Measurements from ENCODE around the gene TAB2. TPM values are rescaled to one million over a fixed set of nuclear protein-coding genes. Genes with fewer than 3 reads are reported as not detected.

Gene TAB2
- total RNA-seq, 1 experiment from 2014 or later = 56.2 TPM

DNA sequence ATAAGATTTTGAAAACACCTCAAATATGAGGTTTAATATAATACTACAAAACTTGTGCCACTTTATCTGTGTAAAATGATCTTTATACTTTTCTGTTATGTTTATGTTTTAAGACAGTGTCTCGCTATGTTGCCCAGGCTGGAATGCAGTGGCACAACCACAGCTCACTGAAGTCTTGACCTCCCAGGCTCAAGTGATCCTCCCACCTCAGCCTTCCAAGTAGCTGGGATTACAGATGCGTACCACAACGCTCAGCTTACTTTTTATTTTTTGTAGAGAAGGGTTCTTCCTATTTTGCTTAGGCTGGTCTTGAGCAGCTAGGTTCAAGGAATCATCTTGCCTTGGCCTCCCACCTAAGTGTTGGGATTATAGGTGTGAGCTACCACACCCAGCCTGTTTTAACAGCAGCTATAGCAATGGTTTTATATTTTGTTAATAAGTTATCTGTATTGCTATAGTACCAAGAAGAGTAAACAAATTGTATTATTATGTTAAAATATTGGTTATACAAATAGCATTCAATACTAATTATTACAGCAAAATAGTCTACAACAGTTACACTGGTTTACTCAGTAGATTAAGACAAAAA lies 8.2 kb downstream of the TAB2 start:
- Mint-ChIP-seq H3K4me3 (no peak overlapping the region), H3K27ac (no peak overlapping the region), H3K27me3 (ENCODE audit: low read depth) (no peaks in the 10 kb centered on the region), H3K9me3 (no peaks in the 10 kb centered on the region), H3K36me3 (ENCODE audit: insufficient read depth in 1 of 3, low read depth in 3 of 3) (no peaks in the 10 kb centered on the region; a peak in 1 of 7 replicates), H3K4me1 (peaks cover 49 to 51% of the 10 kb centered on the region in 2 experiments)
- Histone ChIP-seq H3K4me1 (ENCODE audit: insufficient read depth, low read length) (peaks cover 4% of the 10 kb centered on the region; the same call in 1 of the 2 replicates), H2BK120ac (ENCODE audit: low read depth, low read length, poor library complexity, severe bottlenecking) (no peak overlapping the region), H3K4me2 (ENCODE audit: insufficient read depth, insufficient read length, low read length) (no peak overlapping the region), H2AK5ac (ENCODE audit: insufficient read length, low read length) (no peak overlapping the region), H3T11ph (ENCODE audit: low read length) (no peak overlapping the region), H3K14ac (ENCODE audit: insufficient read depth, low read length) (no peak overlapping the region), H3K79me1 (ENCODE audit: insufficient read depth, low read depth, low read length, poor library complexity, severe bottlenecking) (peaks cover 12% of the 10 kb centered on the region), H4K91ac (ENCODE audit: insufficient read length, low read depth, low read length) (no peak overlapping the region), H3K79me2 (ENCODE audit: insufficient read depth, low read length) (peaks cover 34% of the 10 kb centered on the region), H3K27me3 (ENCODE audit: insufficient read depth, low read length) (no peaks in the 10 kb centered on the region), H3K4ac (ENCODE audit: low read depth, low read length) (no peak overlapping the region), H2AFZ (ENCODE audit: low read length) (no peak overlapping the region), H2BK20ac (ENCODE audit: low read depth, low read length, poor library complexity, severe bottlenecking) (peak overlapping the region; percentile 45), H4K8ac (replicated peaks; ENCODE audit: insufficient read length, low read depth, low read length) (no peak overlapping the region), H4K5ac (ENCODE audit: insufficient read length, low read depth, low read length) (no peak overlapping the region), H3K23me2 (ENCODE audit: insufficient read length, low read depth, low read length, poor library complexity, severe bottlenecking) (no peaks in the 10 kb centered on the region), H2BK15ac (ENCODE audit: low read depth, low read length) (no peak overlapping the region), H2BK12ac (ENCODE audit: insufficient read length, low read depth, low read length) (no peak overlapping the region), H4K20me1 (ENCODE audit: control insufficient read depth, insufficient read depth, insufficient read length) (no peaks in the 10 kb centered on the region), H3K27ac (ENCODE audit: insufficient read length, low read depth, low read length) (no peak overlapping the region), H3K23ac (ENCODE audit: insufficient read length, low read depth, low read length) (no peak overlapping the region), H3K18ac (ENCODE audit: insufficient read length, low read depth, low read length) (no peak overlapping the region), H3K9me3 (ENCODE audit: control insufficient read depth, low read depth, low read length) (no peaks in the 10 kb centered on the region), H3K9ac (ENCODE audit: extremely low read depth, insufficient read length, low read length) (no peak overlapping the region), H3K56ac (ENCODE audit: insufficient read length, low read depth, low read length) (no peak overlapping the region), H2BK5ac (ENCODE audit: insufficient read length, low read length) (no peak overlapping the region)
- WGBS (ENCODE audit: extremely low coverage, insufficient read length, low lambda C conversion rate) = no CpG with 5 or more reads among the region's 3 CpGs
- TF ChIP-seq, protein P1, sequence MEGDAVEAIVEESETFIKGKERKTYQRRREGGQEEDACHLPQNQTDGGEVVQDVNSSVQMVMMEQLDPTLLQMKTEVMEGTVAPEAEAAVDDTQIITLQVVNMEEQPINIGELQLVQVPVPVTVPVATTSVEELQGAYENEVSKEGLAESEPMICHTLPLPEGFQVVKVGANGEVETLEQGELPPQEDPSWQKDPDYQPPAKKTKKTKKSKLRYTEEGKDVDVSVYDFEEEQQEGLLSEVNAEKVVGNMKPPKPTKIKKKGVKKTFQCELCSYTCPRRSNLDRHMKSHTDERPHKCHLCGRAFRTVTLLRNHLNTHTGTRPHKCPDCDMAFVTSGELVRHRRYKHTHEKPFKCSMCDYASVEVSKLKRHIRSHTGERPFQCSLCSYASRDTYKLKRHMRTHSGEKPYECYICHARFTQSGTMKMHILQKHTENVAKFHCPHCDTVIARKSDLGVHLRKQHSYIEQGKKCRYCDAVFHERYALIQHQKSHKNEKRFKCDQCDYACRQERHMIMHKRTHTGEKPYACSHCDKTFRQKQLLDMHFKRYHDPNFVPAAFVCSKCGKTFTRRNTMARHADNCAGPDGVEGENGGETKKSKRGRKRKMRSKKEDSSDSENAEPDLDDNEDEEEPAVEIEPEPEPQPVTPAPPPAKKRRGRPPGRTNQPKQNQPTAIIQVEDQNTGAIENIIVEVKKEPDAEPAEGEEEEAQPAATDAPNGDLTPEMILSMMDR (conservative IDR thresholded peaks at IDR 0.05) = no peak
- DNase-seq = no peak
